Colonic mucosa (tissue), 4 donors: Measurements from ENCODE around the gene MCM3. TPM values are rescaled to one million over a fixed set of nuclear protein-coding genes. Genes with fewer than 3 reads are reported as not detected.

Experiments used
- DNase-seq: peaks from one replicate; pipeline ENCODE4 v3.0.0-alpha.2; 2020
- H3K27ac ChIP-seq: fragments of 200-600 bp; one replicate; pipeline ENCODE4 v1.8.0; 2021
- H3K27me3 ChIP-seq: fragments of 200-600 bp; one replicate; pipeline ENCODE4 v1.8.0; 2021
- H3K36me3 ChIP-seq: fragments of 200-600 bp; one replicate; pipeline ENCODE4 v1.8.0; 2021
- H3K4me1 ChIP-seq: fragments of 200-600 bp; one replicate; pipeline ENCODE4 v1.8.0; 2021; ENCODE audit warnings: mild to moderate bottlenecking
- H3K4me3 ChIP-seq: fragments of 200-600 bp; one replicate; pipeline ENCODE4 v1.8.0; 2021
- H3K9ac ChIP-seq, 2 donors: one replicate each; pipeline ENCODE4 v1.7.0; 2013; ENCODE audit warnings: control low read depth in 2 of 2, low read depth in 2 of 2, low read length in 2 of 2
- H3K9me3 ChIP-seq: fragments of 200-600 bp; one replicate; pipeline ENCODE4 v1.8.0; 2021
- intact Hi-C: fragments of 100-400 bp; cut with DNase I; formaldehyde crosslinking; loops from one replicate; pipeline ENCODE4 v1.14.1; 2022
- total RNA-seq, 2 donors: library from RNA; stranded (reverse); fragmentation: NEBNext Ultra II Directional in 1 of 2; extraction: Animal tissue kit (Norgen Biotek cat#: 25700) in 1 of 2; gene quantifications; one replicate each; pipeline ENCODE4 v1.2.1, GENCODE V29; 2021
- TF ChIP-seq, protein P1 (sequence below): fragments of 200-600 bp; IDR thresholded peaks from one replicate; pipeline ENCODE4 v1.8.0; 2022; ENCODE audit warnings: antibody characterized with exemption, mild to moderate bottlenecking
- donor health status: healthy.
- donor health status: DM: no; HTN: no; CAD: no.
- donor health status: DM: no; HTN: no; CAD: no.

The MCM3 gene
- total RNA-seq, 2 donors from 2014 or later: 28.9 to 117 TPM

DNA sequence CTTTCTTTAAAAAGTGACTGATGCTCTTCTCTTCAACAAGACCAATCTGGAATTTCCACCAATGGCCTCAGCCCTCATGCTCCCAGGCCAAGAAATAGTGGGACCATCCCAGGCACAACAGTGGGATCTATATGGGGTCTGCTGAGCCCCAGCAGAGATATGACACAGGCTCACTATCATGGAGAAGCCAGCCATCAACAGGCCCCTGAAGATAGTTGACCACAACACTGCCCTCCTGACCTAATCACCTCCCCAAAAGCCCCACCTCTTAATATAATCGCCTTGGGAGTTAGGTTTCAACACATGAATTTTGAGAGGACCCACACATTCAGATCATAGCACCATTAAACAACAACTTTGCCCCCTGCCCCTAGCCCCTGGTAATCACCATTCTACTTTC is 16.8 kb upstream of the MCM3 start:
- H3K36me3 ChIP-seq: no peaks in the 10 kb centered on the region
- no peak overlapping the region for H3K27ac ChIP-seq
- TF ChIP-seq, protein P1, sequence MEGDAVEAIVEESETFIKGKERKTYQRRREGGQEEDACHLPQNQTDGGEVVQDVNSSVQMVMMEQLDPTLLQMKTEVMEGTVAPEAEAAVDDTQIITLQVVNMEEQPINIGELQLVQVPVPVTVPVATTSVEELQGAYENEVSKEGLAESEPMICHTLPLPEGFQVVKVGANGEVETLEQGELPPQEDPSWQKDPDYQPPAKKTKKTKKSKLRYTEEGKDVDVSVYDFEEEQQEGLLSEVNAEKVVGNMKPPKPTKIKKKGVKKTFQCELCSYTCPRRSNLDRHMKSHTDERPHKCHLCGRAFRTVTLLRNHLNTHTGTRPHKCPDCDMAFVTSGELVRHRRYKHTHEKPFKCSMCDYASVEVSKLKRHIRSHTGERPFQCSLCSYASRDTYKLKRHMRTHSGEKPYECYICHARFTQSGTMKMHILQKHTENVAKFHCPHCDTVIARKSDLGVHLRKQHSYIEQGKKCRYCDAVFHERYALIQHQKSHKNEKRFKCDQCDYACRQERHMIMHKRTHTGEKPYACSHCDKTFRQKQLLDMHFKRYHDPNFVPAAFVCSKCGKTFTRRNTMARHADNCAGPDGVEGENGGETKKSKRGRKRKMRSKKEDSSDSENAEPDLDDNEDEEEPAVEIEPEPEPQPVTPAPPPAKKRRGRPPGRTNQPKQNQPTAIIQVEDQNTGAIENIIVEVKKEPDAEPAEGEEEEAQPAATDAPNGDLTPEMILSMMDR: no peak
- H3K27me3 ChIP-seq: no peaks in the 10 kb centered on the region
- DNase-seq: no peak
- H3K4me3 ChIP-seq: no peak overlapping the region
- peaks cover 7% of the 10 kb centered on the region for H3K4me1 ChIP-seq
- no peak overlapping the region for H3K9ac ChIP-seq
- H3K9me3 ChIP-seq: no peaks in the 10 kb centered on the region
- intact Hi-C loops: loop anchor here (10.0 kb wide), 1 partner anchor 63 kb away; the partner anchor contains the start of gene PAQR8

DNA sequence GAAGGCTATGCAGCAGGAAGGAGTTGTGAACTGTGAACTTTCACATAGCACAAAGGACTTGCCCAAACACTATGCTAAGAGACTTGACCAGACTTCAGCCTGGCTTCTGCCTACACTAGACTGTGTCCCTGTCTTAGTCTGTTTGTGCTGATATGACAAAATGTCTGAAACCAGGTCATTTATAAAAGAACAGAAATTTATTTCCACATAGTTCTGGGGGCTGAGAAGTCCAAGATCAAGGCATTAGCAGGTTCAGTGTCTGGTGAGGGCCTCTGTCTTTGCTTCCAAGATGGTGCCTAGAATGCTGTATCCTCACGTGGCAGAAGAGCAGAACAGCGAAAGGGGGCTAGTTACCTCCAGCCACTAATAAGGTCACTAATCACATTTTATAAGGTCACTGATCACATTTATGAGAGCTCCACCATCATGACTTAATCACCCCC is 16.0 kb upstream of the MCM3 start:
- no peaks in the 10 kb centered on the region for H3K9me3 ChIP-seq
- no peaks in the 10 kb centered on the region for H3K36me3 ChIP-seq
- TF ChIP-seq, protein P1: no peak
- intact Hi-C loops: loop anchor here (10.0 kb wide), 1 partner anchor 64 kb away; the partner anchor contains the start of gene PAQR8
- peaks cover 7% of the 10 kb centered on the region for H3K4me1 ChIP-seq
- no peak for DNase-seq
- no peak overlapping the region for H3K9ac ChIP-seq
- no peak overlapping the region for H3K4me3 ChIP-seq
- H3K27me3 ChIP-seq: no peaks in the 10 kb centered on the region
- no peak overlapping the region for H3K27ac ChIP-seq

DNA sequence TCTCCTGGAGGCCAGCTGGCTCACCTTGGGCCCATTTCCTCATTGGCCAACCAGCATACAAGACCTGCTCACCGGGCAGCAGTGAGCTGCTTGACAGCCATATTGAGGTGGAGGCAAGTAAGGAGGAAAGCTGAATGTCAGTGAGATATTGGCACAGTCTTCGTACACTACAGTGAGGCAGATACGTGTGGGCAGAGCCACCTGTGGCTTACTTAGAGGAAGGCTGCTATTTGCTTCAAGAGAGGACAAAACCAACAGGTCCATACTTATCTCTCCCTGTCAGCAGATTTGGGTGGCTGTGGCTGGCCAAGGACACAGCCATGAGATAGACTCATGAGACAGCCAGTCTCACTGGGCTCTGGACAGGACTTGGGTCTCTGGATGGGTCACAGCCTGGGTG is 15.1 kb upstream of the MCM3 start:
- H3K4me3 ChIP-seq: no peak overlapping the region
- H3K9me3 ChIP-seq: no peaks in the 10 kb centered on the region
- DNase-seq: no peak
- H3K36me3 ChIP-seq: no peaks in the 10 kb centered on the region
- TF ChIP-seq, protein P1: no peak
- intact Hi-C loops: loop anchor here (10.0 kb wide), 1 partner anchor 65 kb away; the partner anchor contains the start of gene PAQR8
- H3K27ac ChIP-seq: no peak overlapping the region
- no peaks in the 10 kb centered on the region for H3K27me3 ChIP-seq
- no peak overlapping the region for H3K9ac ChIP-seq
- peaks cover 6% of the 10 kb centered on the region for H3K4me1 ChIP-seq

DNA sequence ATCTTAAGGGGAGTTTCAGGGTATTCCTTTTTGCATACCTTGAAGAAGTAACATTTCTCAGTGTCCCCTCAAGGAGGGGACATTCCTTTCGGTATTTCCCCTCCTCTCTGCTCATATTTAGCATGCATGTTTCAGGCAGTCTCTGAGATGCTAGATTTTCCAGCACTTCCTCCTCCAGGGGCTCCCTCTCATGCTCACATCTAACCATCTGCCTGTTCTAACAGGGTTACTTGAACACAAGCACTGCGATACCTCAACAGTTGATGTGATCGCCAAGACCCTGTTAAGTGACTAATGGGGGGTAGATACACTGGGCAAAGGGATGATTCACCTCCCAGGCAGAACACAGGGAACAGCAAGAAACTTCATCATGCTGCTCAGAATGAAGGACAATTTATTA is 12.9 kb upstream of the MCM3 start:
- H3K4me3 ChIP-seq: no peak overlapping the region
- H3K36me3 ChIP-seq: no peaks in the 10 kb centered on the region
- no peak for DNase-seq
- H3K27me3 ChIP-seq: no peaks in the 10 kb centered on the region
- TF ChIP-seq, protein P1: no peak
- H3K27ac ChIP-seq: no peak overlapping the region
- intact Hi-C loops: no loop called here
- no peaks in the 10 kb centered on the region for H3K4me1 ChIP-seq
- H3K9me3 ChIP-seq: no peaks in the 10 kb centered on the region
- H3K9ac ChIP-seq: no peak overlapping the region

DNA sequence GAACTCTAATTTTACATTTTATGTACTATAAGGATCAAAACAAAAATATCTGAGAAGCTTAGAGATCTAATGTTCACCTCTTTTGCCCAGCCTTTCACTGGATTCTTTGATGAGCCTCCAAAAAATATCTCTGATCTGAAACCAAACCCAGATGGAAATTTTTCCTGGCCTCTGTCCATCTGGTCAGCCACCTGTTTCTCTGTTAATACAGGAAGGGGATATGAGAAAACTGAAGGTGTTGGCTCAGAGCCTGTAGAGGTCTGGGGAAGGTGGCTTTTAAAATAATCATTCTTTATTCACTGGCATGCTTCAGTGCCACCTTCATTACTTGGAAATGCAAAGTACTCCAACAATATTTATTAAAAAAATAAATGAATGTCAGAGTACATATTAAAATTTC is 8.5 kb upstream of the MCM3 start:
- TF ChIP-seq, protein P1: no peak
- Histone ChIP-seq H3K9me3 (no peaks in the 10 kb centered on the region), H3K36me3 (no peaks in the 10 kb centered on the region), H3K9ac (no peak overlapping the region), H3K27me3 (no peaks in the 10 kb centered on the region), H3K4me3 (no peak overlapping the region), H3K27ac (no peak overlapping the region), H3K4me1 (no peaks in the 10 kb centered on the region)
- intact Hi-C loops: no loop called here
- no peak for DNase-seq
